Lower lobe of right lung (tissue), 2 donors: ENCODE results near the gene RFTN1. TPM values are rescaled to one million over a fixed set of nuclear protein-coding genes. Genes with fewer than 3 reads are reported as not detected.

Source experiments
- ATAC-seq, 2 donors: fragments of 200-7000 bp; cut with Tn5 transposase; one replicate each; pipeline ENCODE4 v1.9.1; 2020 to 2022; ENCODE audit warnings: mild to moderate bottlenecking in 2 of 2, moderate library complexity in 2 of 2
- DNase-seq: peaks from one replicate; pipeline ENCODE4 v3.0.0-alpha.2; 2020
- H3K27ac ChIP-seq: fragments of 200-600 bp; one replicate; pipeline ENCODE4 v1.8.0; 2022
- H3K27me3 ChIP-seq: fragments of 200-600 bp; one replicate; pipeline ENCODE4 v1.8.0; 2022; ENCODE audit warnings: low read depth
- H3K36me3 ChIP-seq: fragments of 200-600 bp; one replicate; pipeline ENCODE4 v1.8.0; 2022; ENCODE audit warnings: mild to moderate bottlenecking
- H3K4me1 ChIP-seq: fragments of 200-600 bp; one replicate; pipeline ENCODE4 v1.8.0; 2022
- H3K4me3 ChIP-seq: fragments of 200-600 bp; one replicate; pipeline ENCODE4 v1.8.0; 2022; ENCODE audit warnings: mild to moderate bottlenecking
- H3K9me3 ChIP-seq: fragments of 200-600 bp; one replicate; pipeline ENCODE4 v1.8.0; 2022
- CTCF ChIP-seq: fragments of 200-600 bp; IDR thresholded peaks from one replicate; pipeline ENCODE4 v1.8.0; 2022; ENCODE audit warnings: antibody characterized with exemption, mild to moderate bottlenecking
- intact Hi-C: fragments of 100-400 bp; cut with DNase I; formaldehyde crosslinking; loops from one replicate; pipeline ENCODE4 v1.11.0; 2022
- total RNA-seq: library from RNA; stranded (reverse); fragmentation: NEBNext Ultra II Directional; extraction: Animal tissue kit (Norgen Biotek cat#: 25700); gene quantifications from one replicate; pipeline ENCODE4 v1.2.1, GENCODE V29; 2021
- donor health status: DM: no; HTN: yes; CAD: no; lungs with severe emphysema.

The RFTN1 gene
- total RNA-seq, 1 donor from 2014 or later = 58.2 TPM

GRCh38 chr3:16474216-16474615, 39.3 kb downstream of the RFTN1 start:
- intact Hi-C loops = no loop called here
- DNase-seq (no peak), ATAC-seq (no peak)
- Histone ChIP-seq H3K9me3 (no peaks in the 10 kb centered on the region), H3K27ac (no peak overlapping the region), H3K36me3 (peaks cover 6% of the 10 kb centered on the region), H3K4me3 (no peak overlapping the region), H3K4me1 (peaks cover 11% of the 10 kb centered on the region), H3K27me3 (no peaks in the 10 kb centered on the region)
- no peak for TF ChIP-seq CTCF

DNA sequence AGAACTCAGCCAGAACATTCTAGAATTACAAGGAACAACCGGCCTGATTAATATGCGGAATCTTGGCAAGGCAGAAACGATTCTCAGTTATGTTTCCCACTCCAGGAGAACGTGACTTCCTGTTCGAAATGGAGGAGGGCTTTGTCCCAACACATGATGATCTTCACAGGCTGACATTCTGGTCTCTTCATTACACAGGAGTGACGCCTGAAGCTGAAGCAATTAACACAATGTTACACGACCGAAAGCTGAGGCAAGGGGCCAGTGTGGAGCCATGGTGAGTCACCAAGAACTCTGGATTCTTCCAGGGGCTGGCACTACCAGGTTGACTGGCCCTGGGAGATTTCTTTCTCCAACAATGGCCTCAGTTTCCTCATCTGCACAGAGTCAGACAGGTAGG, 40.9 kb downstream of the RFTN1 start:
- Histone ChIP-seq H3K27me3 (no peaks in the 10 kb centered on the region), H3K4me3 (no peak overlapping the region), H3K9me3 (no peaks in the 10 kb centered on the region), H3K36me3 (peaks cover 6% of the 10 kb centered on the region), H3K27ac (no peak overlapping the region), H3K4me1 (peaks cover 27% of the 10 kb centered on the region)
- DNase-seq (no peak), ATAC-seq (no peak)
- no peak for TF ChIP-seq CTCF
- intact Hi-C loops = no loop called here

GRCh38 chr3:16471897-16472296, 41.6 kb downstream of the RFTN1 start:
- Histone ChIP-seq H3K9me3 (no peaks in the 10 kb centered on the region), H3K27ac (no peak overlapping the region), H3K4me1 (peaks cover 31% of the 10 kb centered on the region), H3K36me3 (peaks cover 6% of the 10 kb centered on the region), H3K4me3 (no peak overlapping the region), H3K27me3 (no peaks in the 10 kb centered on the region)
- no peak for TF ChIP-seq CTCF
- intact Hi-C loops = no loop called here
- ATAC-seq (no peak), DNase-seq (no peak)

DNA sequence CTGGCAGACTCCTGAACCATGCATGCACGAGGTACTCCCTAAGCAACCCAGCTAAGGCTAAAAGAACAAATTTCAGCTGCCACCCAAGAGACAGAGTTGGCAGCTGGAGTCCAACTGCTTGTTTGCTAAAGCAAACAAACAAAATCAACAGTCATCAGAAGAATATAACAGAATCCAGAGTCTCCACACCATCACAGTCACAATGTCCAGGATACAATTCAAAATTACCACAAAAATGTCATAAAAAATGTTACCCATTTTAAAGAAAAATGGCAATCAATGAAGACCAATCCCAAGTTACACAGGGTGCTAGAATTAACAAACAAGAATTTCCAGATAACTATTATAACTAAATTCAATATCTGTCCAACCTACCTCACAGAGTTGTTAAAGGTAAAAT, 42.9 kb downstream of the RFTN1 start:
- Histone ChIP-seq H3K27ac (no peak overlapping the region), H3K27me3 (no peaks in the 10 kb centered on the region)
- no peak for DNase-seq

DNA sequence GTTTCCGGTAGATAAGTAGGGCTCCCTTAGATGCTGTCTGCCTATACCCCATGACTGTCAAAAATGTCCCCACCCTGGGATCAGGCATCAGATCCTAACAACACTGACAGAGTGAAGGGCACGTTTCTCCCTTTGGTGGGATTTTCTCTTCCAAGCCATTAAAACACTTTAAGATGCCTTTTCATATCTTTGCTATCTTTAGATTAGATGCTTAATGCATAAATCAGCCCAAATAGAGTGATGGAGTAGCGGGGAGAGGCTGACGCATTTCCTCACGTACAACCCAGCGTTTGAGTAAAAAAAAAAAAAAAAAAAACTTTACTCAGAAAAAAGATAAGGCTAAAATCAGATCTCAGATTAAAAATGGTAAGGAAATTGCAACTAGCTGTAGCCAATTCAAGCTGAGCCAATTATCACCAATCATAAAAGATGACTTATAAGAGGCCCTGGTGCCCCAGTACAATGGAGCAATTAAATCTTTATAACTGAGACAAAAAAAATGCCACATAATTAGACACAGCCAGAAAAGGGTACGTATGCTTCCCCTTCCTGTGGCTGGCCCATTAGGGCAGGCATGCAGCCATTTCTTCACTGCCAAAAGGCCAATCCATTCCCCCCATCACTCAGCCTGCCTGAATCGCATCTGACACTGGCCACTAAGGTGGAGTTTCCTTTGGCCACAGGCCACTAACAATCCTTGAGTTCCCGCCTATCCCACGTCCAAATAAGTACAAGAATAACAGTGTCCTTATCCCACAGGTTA, 45.0 kb downstream of the RFTN1 start:
- no peaks in the 10 kb centered on the region for H3K27me3 ChIP-seq
- no peak overlapping the region for H3K27ac ChIP-seq
- intact Hi-C loops = no loop called here
- H3K4me1 ChIP-seq = peaks cover 30% of the 10 kb centered on the region
- no peak for TF ChIP-seq CTCF
- peak; percentile 37 to 42 for ATAC-seq
- H3K9me3 ChIP-seq = no peaks in the 10 kb centered on the region
- H3K4me3 ChIP-seq = no peak overlapping the region
- H3K36me3 ChIP-seq = peaks cover 6% of the 10 kb centered on the region
- DNase-seq = no peak

More for the DNA sequence above, 42.9 kb downstream of the RFTN1 start:
- Histone ChIP-seq H3K4me1 (peaks cover 24% of the 10 kb centered on the region), H3K9me3 (no peaks in the 10 kb centered on the region), H3K36me3 (peaks cover 6% of the 10 kb centered on the region), H3K4me3 (no peak overlapping the region)
- no peak for ATAC-seq
- TF ChIP-seq CTCF = no peak
- intact Hi-C loops = no loop called here
